GM20000 (cell line): ENCODE measurements around the gene FMN1.

ENCODE experiments used
- DNase-seq: peaks from one replicate; pipeline ENCODE4 v3.0.0; 2012; ENCODE audit warnings: low spot score
- CTCF ChIP-seq: IDR thresholded peaks from 2 replicates; pipeline ENCODE4 v1.5.1; 2012; ENCODE audit warnings: mild to moderate bottlenecking, control low read depth; ENCODE audit errors: extremely low read depth, missing control alignments

The FMN1 gene

GRCh38 chr15:32833379-32833821, 361.1 kb downstream of the FMN1 start:
- no peak for DNase-seq
- no peak for TF ChIP-seq CTCF

GRCh38 chr15:32831485-32831884, 363.0 kb downstream of the FMN1 start:
- no peak for DNase-seq
- no peak for TF ChIP-seq CTCF

GRCh38 chr15:32830241-32830640, 364.3 kb downstream of the FMN1 start:
- TF ChIP-seq CTCF = no peak
- DNase-seq = no peak

DNA sequence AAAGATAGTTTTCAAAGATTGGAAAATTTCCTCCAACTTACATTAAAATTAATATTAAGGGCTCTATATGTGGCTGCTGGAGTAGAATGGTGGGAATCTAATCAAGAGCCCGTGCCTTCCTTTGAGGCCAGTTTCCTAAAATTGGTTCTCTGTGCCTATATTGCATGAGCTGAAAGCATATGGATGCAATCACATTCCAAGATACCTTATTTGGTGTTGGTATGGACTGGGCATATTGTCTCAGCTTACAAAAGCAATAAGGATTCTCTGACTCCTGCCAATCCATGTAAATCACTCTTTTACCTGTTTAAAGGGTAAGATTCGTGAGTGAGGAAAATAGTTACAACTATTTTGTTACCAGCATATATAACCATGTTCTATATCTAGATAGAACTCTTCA, 365.1 kb downstream of the FMN1 start:
- TF ChIP-seq CTCF = no peak
- no peak for DNase-seq

DNA sequence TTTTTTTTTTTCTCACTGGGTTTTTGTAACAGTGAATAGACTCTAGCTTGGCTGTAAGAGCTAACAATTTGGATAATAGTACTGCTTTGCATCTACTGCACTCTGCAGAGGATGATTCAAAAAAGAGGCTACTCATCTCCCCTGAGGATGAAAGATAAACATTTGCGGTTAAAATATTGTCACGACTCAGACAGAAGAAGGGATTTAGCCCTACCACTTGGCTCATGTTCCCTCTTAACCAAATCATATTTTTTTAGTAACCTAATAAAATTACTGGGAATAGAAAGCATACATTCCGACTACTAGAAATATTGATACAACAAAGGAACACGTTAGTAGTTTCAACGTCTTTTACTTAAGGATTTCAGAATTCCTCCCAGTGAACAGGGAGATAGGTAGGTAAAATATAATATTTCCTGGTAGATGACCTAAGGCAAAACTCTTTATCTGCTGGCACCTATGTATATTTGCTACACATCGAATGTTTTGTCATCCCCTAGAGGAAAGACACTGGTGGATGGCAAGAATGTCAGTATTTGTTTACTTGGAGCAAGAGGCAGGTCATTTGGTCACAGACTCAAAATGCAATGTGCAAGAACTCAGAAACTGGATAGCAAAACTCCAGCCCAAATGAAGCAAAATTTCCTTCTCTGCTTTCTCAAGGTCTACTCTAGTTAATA, 365.9 kb downstream of the FMN1 start:
- no peak for TF ChIP-seq CTCF
- no peak for DNase-seq

GRCh38 chr15:32826685-32827084, 367.8 kb downstream of the FMN1 start:
- TF ChIP-seq CTCF = no peak
- DNase-seq = no peak

DNA sequence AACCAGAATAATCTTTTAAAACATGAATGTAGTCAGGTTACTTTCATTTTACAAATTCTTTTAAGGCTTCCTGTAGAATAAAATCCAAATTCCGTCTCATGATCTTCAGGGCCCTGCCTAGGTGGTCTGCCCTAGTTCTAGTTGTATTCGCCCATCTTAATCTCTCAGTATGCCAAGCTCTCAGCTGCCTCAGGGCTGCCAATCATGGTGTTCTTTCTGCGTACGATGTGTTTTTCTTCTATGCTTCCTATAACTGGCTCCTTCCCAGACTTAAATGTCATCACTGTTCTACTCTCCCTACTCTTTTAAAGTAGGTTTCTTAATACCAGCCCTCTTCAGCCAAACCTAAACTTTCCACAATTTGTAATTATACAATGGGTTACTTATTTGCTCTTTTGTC, 369.3 kb downstream of the FMN1 start:
- no peak for DNase-seq
- no peak for TF ChIP-seq CTCF
